Measurements from ENCODE around the gene AKNA.

AKNA gene

DNA sequence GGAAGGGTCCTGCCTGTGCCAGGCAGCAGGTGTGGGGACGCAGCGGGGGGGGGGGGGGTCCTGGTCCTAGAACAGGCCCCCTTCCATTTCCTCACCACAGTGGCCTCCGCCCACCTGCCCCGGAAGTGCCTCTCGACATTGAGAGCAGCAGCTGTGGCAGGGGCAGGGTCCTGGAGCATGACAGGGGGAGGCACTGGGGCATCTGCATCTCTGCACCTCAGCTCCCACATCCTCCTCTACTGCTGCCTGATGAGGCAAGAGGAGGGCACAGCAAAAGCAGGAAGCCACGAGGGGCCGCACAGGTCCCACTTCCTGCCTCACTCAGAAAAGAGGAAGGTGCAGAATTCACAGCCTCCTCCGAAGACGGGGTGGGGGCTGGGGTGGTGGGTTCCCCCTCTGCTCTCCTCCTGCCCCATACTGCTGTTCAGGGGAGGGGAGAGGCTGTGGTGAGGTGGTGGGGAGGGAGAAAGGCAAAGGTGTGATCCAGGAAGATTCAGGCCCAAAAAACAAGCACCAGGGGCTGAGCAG is 14.8 kb downstream of the AKNA start:
- DNase-seq, result no peak

DNA sequence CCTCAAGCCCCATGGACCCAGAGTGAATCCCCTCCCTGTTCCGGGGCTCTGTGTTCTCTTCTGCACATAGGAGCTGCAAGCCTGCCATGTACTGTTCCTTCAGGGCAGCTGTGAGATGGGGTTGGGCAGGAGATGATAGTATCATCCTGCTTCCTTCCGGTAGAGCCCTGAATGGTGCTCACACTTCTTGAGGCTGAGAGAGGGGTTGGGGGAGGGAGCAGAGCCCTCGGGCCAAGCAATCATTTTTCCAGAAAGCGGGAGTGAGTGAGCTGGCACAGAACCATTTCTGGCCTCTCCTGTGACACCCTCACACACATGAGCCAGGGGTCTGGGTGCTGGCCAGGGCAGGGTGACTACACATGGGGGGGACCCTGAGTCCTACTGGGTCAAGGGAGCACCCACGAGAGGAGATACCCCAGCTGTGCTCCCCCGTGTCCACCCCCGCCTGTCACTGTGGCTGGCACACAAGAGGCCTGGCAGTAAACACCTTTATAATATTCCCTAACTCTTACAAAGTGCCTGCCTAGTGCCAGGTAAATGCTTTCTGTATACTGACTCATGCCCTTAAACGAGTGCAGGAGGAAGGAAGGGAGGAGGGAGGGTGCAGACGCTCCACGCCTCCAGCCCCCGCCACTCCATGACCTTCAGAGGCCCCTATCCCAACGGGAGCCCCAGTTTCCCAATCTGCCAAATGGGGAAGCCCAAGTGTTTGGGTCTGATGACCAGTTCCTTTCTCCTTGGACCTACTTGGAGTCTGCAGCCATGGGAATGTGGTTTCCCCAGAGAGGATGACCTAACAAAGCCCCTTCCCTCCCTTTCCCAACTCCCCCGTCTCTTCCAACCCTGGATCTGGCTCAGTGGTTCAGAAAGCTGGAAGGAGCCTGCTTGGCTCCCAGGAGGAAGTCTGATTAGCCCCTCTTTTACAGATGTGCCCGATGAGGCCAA is 15.5 kb downstream of the AKNA start:
- DNase-seq, result no peak

- DNase-seq, result no peak
Observed at GRCh38 chr9:114371343-114371944, 16.3 kb downstream of the AKNA start.

DNA sequence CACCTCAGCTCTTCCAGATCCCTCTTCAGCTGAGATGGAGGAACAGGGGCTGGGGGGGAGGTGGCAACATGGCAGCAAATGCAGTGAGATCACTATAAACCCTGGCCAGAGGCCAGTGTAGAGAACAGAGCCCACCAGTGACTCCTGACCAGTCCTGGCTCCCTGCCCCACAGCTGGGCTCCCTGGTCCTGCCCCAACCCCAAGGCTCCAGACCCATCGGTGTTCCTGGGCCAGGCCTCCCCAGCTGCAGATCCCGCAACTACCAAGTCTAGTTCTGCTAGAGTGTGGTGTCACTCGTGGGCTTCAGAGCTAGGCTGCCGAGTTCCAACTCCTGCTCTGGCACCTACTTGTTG is 16.8 kb downstream of the AKNA start:
- no peak for DNase-seq

- no peak for DNase-seq
Observed at GRCh38 chr9:114370251-114370967, 17.4 kb downstream of the AKNA start.

GRCh38 chr9:114369216-114370130 is 18.3 kb downstream of the AKNA start:
- DNase-seq, result no peak

GRCh38 chr9:114367772-114368569 is 19.8 kb downstream of the AKNA start:
- no peak for DNase-seq

DNA sequence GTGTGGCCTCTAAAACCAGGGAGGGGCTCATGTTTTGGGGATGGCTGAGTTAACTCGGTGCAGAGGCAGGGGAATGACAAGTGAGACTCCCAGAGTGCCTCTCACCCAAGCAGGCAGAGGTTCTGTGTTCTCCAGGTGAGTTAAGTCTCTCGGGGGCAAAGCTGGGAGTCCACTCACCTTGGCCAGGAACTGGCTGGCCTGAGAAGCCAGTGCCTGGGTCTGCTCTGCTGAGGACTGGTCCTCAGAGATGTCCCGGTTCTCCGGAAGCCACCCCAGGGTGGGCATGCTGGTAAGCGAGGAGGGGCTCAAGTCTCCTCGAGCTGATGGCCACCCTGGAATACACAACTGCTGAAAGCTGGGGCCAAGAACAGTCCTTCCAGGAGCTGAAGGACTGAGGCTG is 20.4 kb downstream of the AKNA start:
- DNase-seq, result no peak

DNA sequence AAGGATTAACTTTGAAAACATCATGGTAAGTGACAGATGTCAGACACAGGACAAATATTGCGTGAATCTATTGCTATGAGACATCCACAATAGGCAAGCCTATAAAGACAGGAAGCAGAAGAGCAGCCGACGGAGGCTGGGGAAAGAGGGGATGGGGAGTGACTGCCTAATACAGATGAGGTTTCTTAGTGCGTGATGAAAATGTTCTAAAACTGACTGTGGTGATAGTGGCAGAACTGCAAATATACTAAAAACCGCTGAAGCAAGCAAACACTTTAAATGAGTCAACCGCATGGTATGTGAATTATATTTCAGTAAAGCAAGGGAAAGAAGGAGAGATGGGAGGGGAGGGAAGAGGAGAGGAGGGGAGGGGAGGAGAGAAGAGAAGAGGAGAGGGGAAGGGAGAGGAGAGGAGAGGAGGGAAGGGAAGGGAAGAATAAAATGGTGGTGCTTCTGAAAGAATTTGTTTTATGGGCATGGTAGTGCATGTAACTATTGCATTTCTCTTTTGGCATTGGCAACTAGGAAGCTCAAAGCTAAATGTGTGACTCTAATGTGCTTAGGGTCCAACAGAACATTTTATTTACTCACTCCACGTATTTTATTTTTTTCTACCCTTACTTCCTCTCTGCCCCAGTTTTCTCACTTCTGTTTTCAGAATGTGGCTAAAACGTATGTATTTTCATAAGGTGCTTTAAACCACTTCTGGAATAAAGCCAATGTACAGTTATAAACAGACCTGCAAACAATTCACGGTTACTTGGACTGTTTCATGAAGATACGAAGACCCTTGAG is 21.3 kb downstream of the AKNA start:
- no peak for DNase-seq

- DNase-seq, result no peak
Observed at GRCh38 chr9:114365194-114365593, 22.6 kb downstream of the AKNA start.

DNA sequence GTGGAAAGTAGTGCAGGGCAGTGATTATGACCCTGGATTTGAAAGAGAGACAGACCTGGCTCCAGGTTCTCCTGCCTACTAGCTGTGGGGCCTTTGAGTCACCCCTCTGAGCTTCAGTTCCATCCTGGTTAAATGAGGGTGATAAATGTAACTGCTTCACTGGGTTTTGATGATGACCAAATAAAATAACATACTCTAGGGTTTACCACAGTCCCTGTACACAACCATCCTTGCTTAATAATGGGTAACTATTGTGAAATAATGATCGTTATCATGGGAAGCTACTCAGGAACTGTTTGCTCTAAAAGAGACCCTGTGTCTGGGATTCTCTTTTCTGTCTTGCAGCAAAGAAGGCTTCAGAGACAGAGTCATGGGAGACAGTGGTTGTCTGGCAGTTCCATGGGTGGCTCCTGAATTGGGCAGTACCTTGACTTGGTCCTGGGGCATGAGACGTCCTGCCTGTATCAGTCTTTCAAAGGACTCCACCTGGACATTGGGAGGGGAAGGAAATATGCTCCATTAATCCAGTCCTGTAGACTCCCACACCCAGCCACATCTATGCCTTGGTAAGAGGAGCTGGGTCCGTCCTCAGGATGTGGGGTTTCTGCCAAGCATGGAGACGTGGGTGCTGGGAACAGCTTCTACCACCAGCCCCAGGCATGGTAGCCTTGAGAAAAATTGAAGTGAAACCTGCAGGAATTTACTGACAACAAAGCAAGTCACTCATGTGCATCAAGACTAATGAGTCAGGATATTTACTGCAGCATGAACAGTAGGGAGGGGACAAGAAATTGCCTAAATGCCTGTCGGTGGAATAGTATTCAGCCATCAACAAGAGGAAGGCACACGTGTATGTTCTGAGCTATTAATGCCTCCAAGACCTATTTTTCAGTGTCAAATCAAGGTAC is 23.4 kb downstream of the AKNA start:
- no peak for DNase-seq

DNA sequence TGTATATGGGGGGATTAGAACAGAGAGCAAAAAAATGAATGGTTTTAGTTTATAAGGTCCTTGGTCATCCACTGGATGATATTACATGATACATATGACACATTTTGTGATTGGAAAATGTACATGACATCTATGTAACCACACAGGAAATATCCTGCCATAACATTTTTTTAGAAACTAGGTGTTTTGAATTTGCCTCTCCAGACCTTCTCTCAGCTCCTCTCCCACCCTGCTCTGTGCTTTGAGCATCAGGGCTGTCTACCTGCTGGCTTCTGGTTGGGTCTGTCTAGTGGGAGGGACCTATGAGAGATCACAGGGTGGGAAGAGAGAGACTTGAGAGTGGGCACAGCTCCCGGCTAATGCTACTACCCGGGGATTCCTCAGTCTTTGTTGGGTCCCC is 24.4 kb downstream of the AKNA start:
- DNase-seq, result no peak

DNA sequence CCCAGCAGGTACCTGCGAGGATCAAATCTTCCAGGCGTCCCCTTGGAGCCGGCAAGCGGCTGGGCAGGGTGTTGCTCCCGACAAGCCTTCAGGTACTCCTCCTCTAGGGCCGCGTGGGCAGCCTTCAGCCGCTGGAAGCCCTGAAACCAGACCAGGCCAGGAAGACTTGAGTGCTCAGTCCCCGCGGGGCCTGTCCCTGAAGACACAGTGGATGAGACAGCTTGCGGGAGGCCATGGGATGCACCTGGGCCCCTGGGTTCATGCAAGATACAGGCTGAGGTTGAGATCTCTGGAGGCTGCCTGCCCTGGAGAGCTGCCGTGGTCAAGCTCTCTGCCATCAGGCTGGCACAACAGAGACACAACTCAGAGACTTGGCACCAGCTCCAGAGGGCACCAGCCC is 25.4 kb downstream of the AKNA start:
- DNase-seq, result no peak

- DNase-seq, result no peak
Observed at GRCh38 chr9:114361542-114361941, 26.2 kb downstream of the AKNA start.

GRCh38 chr9:114359801-114360200 is 28.0 kb downstream of the AKNA start:
- DNase-seq, result no peak

DNA sequence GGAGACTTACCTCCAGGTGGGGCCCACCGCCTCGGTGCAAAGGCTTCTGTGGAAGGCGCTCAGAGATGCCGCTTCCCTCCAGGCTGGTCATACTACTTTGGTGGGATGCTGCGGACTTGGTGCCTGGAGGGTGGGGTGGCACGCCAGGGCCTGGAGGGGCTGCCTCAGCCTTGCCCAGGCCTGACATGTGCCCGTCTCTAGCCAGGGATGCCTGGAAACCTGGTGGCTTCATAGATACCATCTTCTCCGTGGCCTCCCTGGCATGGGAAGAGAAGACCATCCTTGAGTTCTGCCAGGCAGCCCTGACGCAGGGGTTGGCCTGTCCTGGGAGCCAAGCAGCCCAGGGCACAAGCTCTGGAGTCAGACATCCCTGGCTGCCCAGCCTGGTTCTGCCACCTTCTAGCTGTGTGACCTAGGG is 29.9 kb downstream of the AKNA start:
- no peak for DNase-seq

DNA sequence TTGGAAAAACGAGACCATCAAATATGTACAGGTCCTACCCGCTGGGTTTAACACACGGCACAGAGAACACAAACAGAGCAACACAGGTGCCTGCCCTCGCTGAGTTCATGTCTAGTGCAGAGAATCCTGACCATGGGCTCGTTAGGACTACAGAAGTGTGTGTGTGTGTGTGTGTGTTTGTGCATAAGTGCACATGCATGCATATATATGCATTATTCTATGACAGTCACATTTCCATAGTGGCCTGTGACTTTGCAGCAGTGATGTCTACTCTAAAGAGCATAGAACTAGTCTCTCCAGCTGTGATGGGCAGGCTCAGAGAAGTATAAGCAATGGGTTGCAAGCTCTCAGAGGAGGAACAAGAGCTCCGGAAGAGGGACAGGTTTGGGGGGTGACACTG is 30.4 kb downstream of the AKNA start:
- DNase-seq, result no peak

- DNase-seq, result no peak
Observed at GRCh38 chr9:114356792-114357191, 31.0 kb downstream of the AKNA start.

DNA sequence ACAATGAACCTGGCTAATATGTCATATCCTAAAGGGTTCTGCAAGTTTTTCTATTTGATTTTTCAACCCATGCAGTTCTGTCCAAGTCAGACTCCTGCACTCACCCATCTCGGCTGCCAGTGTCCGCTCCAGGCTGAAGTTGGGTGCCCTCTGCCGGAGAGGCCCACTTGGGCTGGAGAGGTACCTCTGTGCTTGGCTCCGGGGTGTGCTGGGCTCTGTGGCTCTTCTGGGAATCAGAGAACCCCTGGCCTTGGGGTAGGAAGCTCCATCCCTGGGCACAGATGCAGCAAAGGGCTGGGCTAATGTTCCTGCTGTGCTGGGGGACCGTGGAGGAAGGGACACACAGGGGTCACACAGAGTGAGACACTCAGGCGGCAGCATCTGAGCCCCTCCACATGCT is 32.0 kb downstream of the AKNA start:
- DNase-seq, result no peak

DNA sequence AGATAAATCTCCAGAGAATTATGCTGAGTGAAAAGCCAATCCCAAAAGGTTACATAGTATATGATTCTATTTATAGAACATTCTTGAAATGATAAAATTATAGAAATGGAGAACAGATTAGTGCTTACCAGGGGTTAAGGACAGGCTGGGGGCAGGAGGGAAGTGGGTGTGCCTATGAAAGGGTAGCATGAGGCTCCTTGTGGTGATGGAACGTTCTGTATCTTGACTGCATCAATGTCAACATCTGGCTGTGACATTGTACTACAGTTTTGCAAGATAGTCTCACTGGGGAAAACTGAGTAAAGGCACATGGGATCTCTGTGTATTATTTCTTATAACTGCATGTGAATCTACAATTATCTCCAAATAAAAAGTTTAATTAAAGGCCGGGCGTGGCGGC is 35.9 kb downstream of the AKNA start:
- DNase-seq, result no peak
